Esophagus (tissue), 2 donors: ENCODE measurements around the gene ATP5F1D. TPM values are rescaled to one million over a fixed set of nuclear protein-coding genes. Genes with fewer than 3 reads are reported as not detected.

Source experiments
- H3K27ac ChIP-seq, 2 donors: one replicate each; pipeline ENCODE4 v1.5.1; 2013; ENCODE audit warnings: low read depth in 2 of 2, mild to moderate bottlenecking in 2 of 2, inconsistent platforms in 1 of 2, low read length in 1 of 2, moderate library complexity in 1 of 2
- H3K27me3 ChIP-seq, 2 donors: one replicate each; pipeline ENCODE4 v1.6.1; 2013; ENCODE audit warnings: low read length in 2 of 2, control low read depth in 1 of 2, mild to moderate bottlenecking in 1 of 2; ENCODE audit not compliant: insufficient read depth in 2 of 2, control insufficient read depth in 1 of 2
- H3K36me3 ChIP-seq, 2 donors: one replicate each; pipeline ENCODE4 v1.6.1; 2013; ENCODE audit warnings: low read length in 1 of 2; ENCODE audit not compliant: control insufficient read depth in 2 of 2, insufficient read depth in 2 of 2
- H3K4me1 ChIP-seq, 2 donors: one replicate each; pipeline ENCODE4 v1.6.1; 2013; ENCODE audit warnings: low read length in 1 of 2; ENCODE audit not compliant: control insufficient read depth in 2 of 2, insufficient read depth in 2 of 2
- H3K4me3 ChIP-seq, 2 donors: one replicate each; pipeline ENCODE4 v1.5.1; 2013; ENCODE audit warnings: low read length in 2 of 2, mild to moderate bottlenecking in 2 of 2, low read depth in 1 of 2, moderate library complexity in 1 of 2
- H3K9me3 ChIP-seq, 2 donors: one replicate each; pipeline ENCODE4 v1.6.1; 2013; ENCODE audit warnings: mild to moderate bottlenecking in 2 of 2, low read depth in 1 of 2, low read length in 1 of 2, moderate library complexity in 1 of 2; ENCODE audit not compliant: control insufficient read depth in 2 of 2, insufficient read depth in 1 of 2
- WGBS, 2 donors: extraction: QIAGEN DNeasy Blood & Tissue Kit; methylation state at CpG; one replicate each; pipeline ENCODE4 v1.1.7; 2013; 5-methylcytosine and 5-hydroxymethylcytosine counted together
- polyA plus RNA-seq, 2 donors: library from polyadenylated mRNA; stranded (reverse); fragments of 200-250 nt; gene quantifications; one replicate each; pipeline ENCODE4 v1.2.3, GENCODE V29; 2013
- donor health status: healthy with polysubstance abuse.
- donor health status: Bipolar disorder and iron deficiency.

The ATP5F1D gene
- polyA plus RNA-seq, 2 donors, result 234 to 289 TPM

- Histone ChIP-seq H3K36me3 (peaks cover 1 to 6% of the 10 kb centered on the region in 2 donors), H3K4me1 (peaks cover 15 to 47% of the 10 kb centered on the region in 2 donors), H3K27ac (peak overlapping the region; percentile 98), H3K4me3 (peak overlapping the region; percentile 61 to 71), H3K9me3 (no peaks in the 10 kb centered on the region), H3K27me3 (no peaks in the 10 kb centered on the region)
- whole genome bisulfite sequencing, 2 donors, result 18 to 19% methylated on average over 24 to 28 of the region's 28 CpGs
Measured at GRCh38 chr19:1261798-1262622, 20.5 kb downstream of the ATP5F1D start.

DNA sequence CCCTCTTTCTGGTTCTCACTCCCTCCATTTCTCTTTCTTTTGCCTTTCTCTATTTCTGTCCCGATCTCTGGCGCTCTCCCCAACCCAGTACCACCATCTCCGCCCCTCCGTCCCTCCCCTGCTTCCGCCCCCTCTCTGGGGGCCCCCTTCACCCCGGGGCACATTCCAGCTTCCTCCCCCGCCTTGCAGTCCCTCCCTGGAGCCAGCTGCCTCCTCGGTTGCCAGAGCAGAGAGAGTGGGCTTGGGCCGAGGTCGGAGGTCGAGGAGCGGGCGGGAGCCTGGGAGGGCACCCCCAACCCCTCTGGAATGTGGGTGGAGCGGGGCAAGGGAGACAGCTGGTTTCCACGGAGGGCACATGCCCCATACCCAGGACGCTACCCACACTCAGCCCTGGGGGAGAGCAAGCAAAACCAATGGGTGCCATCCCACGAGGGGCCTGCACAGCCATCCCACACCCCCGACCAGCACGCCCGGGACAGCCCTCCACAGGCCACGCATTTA, 21.1 kb downstream of the ATP5F1D start:
- peaks cover 17 to 54% of the 10 kb centered on the region in 2 donors for H3K4me1 ChIP-seq

GRCh38 chr19:1263188-1263587, 21.6 kb downstream of the ATP5F1D start:
- H3K4me3 ChIP-seq, result no peak overlapping the region

More for the DNA sequence above, 21.1 kb downstream of the ATP5F1D start:
- H3K9me3 ChIP-seq, result no peaks in the 10 kb centered on the region
- WGBS, 2 donors, result 30 to 39% methylated on average over 19 to 21 of the region's 21 CpGs
- H3K4me3 ChIP-seq, result peak overlapping the region; percentile 16
- peaks cover 0 to 5% of the 10 kb centered on the region in 2 donors for H3K36me3 ChIP-seq
- no peaks in the 10 kb centered on the region for H3K27me3 ChIP-seq
- H3K27ac ChIP-seq, result peak overlapping the region; percentile 98

DNA sequence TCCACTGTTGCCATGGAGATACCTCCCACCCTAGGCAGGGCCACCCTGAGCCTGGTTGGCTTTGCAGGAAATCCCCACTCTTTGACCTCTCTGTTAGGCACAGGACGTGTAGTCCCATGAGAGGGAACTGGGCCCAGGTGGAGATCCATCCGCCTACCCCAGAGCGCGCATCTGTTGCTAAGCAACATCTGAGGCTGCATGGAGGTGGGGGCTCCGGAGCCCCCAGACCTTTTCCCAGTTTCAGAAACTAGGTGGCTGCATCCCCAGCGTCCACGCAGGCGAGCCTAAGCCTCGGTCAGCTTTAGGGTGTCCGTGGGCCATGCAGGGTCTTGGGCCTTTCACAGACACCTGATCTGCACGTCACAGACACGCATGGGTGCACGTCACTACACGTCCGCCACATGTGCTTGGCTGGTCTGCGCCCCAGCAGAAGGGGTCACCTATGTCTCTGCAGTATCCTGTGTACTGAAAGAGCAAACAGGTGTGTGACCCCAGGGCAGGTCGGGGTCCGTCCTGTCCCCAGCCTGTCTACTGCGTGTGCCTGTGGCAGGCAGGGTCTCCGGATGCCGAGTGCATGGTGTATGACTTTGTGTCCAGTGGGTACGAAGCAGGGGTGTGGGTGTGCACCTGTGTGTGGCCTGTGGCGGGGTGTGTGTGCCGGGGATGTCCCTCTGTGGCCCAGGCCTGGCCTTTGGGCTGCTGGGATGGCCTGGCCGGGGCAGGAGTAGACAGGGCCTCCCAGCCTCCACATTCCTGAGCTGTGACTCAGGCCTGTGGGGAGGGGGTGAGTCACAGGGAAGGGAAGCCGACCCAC, 23.5 kb downstream of the ATP5F1D start:
- H3K27me3 ChIP-seq, result no peaks in the 10 kb centered on the region
- H3K4me1 ChIP-seq, result peaks cover 16 to 58% of the 10 kb centered on the region in 2 donors
- H3K9me3 ChIP-seq, result no peaks in the 10 kb centered on the region
- H3K36me3 ChIP-seq, result no peaks in the 10 kb centered on the region
- H3K27ac ChIP-seq, result peak overlapping the region; percentile 93 to 94
- WGBS, 2 donors, result 52 to 61% methylated on average over 25 to 26 of the region's 26 CpGs
- H3K4me3 ChIP-seq, result no peak overlapping the region

More at GRCh38 chr19:1263188-1263587, 21.6 kb downstream of the ATP5F1D start:
- H3K27me3 ChIP-seq, result no peaks in the 10 kb centered on the region
- peaks cover 0 to under 1% of the 10 kb centered on the region in 2 donors for H3K36me3 ChIP-seq
- 50 to 67% methylated on average over 5 of the region's 5 CpGs for WGBS, 2 donors
- H3K27ac ChIP-seq, result peak overlapping the region; percentile 98
- H3K9me3 ChIP-seq, result no peaks in the 10 kb centered on the region
- peaks cover 19 to 57% of the 10 kb centered on the region in 2 donors for H3K4me1 ChIP-seq

DNA sequence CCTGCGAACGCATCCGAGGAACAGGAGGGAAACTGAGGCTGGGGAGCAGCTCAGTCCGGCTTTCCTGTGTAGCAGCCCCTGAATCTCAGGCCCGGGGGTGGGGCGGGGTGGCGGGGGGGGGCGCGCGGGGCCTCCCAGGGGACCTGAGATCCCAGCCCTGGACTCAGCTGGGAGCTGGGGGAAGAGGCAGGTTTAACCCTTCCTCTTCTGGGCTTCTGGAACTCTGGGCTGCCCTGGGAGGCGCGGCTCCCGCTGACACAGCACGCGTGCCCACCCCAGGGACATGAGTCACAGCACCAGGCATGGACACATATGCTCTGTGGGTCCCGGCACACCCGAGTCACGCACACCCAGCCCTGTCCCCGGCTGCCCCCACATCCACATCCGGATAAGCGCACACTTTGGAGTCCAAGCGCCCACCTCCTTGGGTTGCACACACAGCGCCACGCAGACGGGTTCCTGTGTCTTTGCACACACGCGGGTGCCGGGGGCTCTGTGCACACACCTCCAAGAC, 24.1 kb downstream of the ATP5F1D start:
- peaks cover 16 to 52% of the 10 kb centered on the region in 2 donors for H3K4me1 ChIP-seq
- 14 to 20% methylated on average over 28 of the region's 28 CpGs for WGBS, 2 donors
- H3K27me3 ChIP-seq, result no peaks in the 10 kb centered on the region
- H3K4me3 ChIP-seq, result peak overlapping the region; percentile 39 to 50
- no peaks in the 10 kb centered on the region for H3K9me3 ChIP-seq
- H3K36me3 ChIP-seq, result no peaks in the 10 kb centered on the region
- peak overlapping the region; percentile 93 to 94 for H3K27ac ChIP-seq

GRCh38 chr19:1266129-1266915, 24.8 kb downstream of the ATP5F1D start:
- 1 to 4% methylated on average over 71 to 84 of the region's 84 CpGs for WGBS, 2 donors
- H3K9me3 ChIP-seq, result no peaks in the 10 kb centered on the region
- H3K36me3 ChIP-seq, result peaks cover 0 to 6% of the 10 kb centered on the region in 2 donors
- peaks cover 16 to 59% of the 10 kb centered on the region in 2 donors for H3K4me1 ChIP-seq
- peak overlapping the region; percentile 42 to 50 for H3K4me3 ChIP-seq
- no peaks in the 10 kb centered on the region for H3K27me3 ChIP-seq
- peak overlapping the region; percentile 93 to 94 for H3K27ac ChIP-seq

DNA sequence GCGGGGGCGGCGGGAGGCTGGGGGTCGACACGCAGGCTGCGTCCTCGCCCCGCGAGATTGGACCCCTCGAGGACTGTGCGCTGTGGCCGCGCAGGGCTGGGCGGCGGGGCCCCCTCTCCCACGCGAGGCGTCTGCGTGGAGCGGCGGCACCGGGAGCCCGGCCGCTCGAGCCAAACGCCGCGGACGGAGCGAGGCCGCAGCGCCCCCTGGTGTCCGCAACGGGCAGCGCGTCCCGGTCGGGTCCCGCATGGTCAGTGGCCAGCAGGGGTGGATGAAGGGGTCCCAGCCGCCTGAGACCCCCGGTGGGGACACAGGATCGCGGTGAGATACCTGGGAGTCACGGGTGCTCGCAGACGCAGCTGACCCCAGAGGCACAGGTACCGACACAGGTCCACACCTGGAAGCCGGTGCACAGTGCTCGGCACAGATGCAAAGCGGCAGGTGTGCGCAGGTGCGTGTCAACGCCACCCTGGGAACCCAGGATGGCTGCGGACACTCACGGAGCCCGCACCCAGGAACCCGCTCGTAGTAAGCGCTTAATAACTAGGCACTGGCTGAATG, 25.4 kb downstream of the ATP5F1D start:
- H3K36me3 ChIP-seq, result peaks cover under 1 to 13% of the 10 kb centered on the region in 2 donors
- 1% methylated on average over 59 of the region's 59 CpGs for WGBS, 2 donors
- H3K4me3 ChIP-seq, result peak overlapping the region; percentile 42 to 50
- peak overlapping the region; percentile 93 to 94 for H3K27ac ChIP-seq
- H3K4me1 ChIP-seq, result peaks cover 14 to 59% of the 10 kb centered on the region in 2 donors
- no peaks in the 10 kb centered on the region for H3K27me3 ChIP-seq
- H3K9me3 ChIP-seq, result no peaks in the 10 kb centered on the region

DNA sequence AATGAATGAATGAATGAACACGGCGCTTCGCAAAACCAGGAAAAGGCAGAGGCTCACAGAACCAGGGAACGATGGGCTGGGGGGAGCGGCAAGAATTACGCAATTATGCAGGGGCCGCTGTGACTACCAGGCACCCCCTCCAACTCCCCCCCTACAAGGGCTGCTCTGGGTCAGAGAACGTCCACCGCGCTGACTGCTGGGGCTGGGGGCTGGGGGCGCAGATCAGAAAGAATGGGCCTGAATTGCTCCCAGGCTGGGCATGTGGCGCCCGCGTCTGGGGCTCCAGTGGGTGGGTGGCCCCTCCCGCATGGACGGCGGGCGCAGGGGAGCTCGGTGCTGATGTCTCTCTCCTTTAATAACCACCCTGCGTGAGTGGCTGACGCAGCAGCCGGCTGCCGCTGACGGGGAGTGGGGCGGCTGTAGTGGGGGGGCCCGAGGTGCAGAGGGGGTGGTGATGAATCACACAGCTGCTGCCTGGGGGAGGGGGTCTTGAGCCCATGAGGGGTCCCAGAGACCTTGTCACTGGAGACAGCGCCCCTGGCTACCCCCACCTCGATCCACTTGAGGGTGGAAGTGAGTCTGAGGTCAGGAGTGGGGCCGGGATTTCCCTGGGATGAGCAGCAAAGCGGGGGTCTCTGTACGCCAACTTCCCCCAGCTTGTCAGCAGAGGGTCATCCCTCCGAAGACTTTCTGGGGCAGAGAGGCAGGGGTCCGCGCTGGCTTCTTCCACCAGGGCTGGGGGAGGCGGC, 26.1 kb downstream of the ATP5F1D start:
- Histone ChIP-seq H3K4me3 (peak overlapping the region in 1 of 2 donors; percentile 50), H3K27ac (peak overlapping the region in 1 of 2 donors; percentile 35)

More for the DNA sequence above, 26.1 kb downstream of the ATP5F1D start:
- no peaks in the 10 kb centered on the region for H3K9me3 ChIP-seq
- H3K4me1 ChIP-seq, result peaks cover 12 to 60% of the 10 kb centered on the region in 2 donors
- H3K27me3 ChIP-seq, result no peaks in the 10 kb centered on the region
- H3K36me3 ChIP-seq, result peaks cover 3 to 18% of the 10 kb centered on the region in 2 donors
- WGBS, 2 donors, result 26 to 33% methylated on average over 33 to 35 of the region's 35 CpGs
